Neural cell (in vitro differentiated cells): Measurements from ENCODE around the gene MYCBP2. TPM values are rescaled to one million over a fixed set of nuclear protein-coding genes. Genes with fewer than 3 reads are reported as not detected.

Source experiments
- H2AFZ ChIP-seq: fragments of 200-600, 300-800 bp; sonication (generic), shearing (Covaris generic); 2 replicates; pipeline ENCODE4 v1.6.0; 2014; ENCODE audit warnings: low read depth, mild to moderate bottlenecking, antibody characterized with exemption, low read length, moderate library complexity
- H3F3A ChIP-seq: fragments of 200-600 bp; shearing (Covaris generic); 2 replicates; pipeline ENCODE4 v1.6.1; 2016; ENCODE audit warnings: mild to moderate bottlenecking, moderate library complexity, mixed read lengths, antibody characterized with exemption, low read length; ENCODE audit not compliant: insufficient read depth, poor library complexity, severe bottlenecking
- H3K27ac ChIP-seq: fragments of 200-600, 300-800 bp; sonication (generic), shearing (Covaris generic); 2 replicates; pipeline ENCODE4 v1.5.1; 2014; ENCODE audit warnings: mild to moderate bottlenecking, low read length, moderate library complexity
- H3K27me3 ChIP-seq: fragments of 300-800, 200-600 bp; sonication (generic), shearing (Covaris generic); 2 replicates; pipeline ENCODE4 v1.6.0; 2014; ENCODE audit warnings: mild to moderate bottlenecking, low read depth, low read length, moderate library complexity; ENCODE audit not compliant: insufficient read depth
- H3K36me3 ChIP-seq: fragments of 300-800, 200-600 bp; sonication (generic), shearing (Covaris generic); 2 replicates; pipeline ENCODE4 v1.5.1; 2014; ENCODE audit warnings: mild to moderate bottlenecking, antibody characterized with exemption, low read length, moderate library complexity; ENCODE audit not compliant: insufficient read depth
- H3K4me2 ChIP-seq: fragments of 300-800, 200-600 bp; sonication (generic), shearing (Covaris generic); 2 replicates; pipeline ENCODE4 v1.6.0; 2014; ENCODE audit warnings: mild to moderate bottlenecking, low read length
- H3K4me3 ChIP-seq: fragments of 300-800, 200-600 bp; sonication (generic), shearing (Covaris generic); 2 replicates; pipeline ENCODE4 v1.5.1; 2014; ENCODE audit warnings: mild to moderate bottlenecking, low read length, moderate library complexity
- H3K79me2 ChIP-seq: fragments of 200-600 bp; shearing (Covaris generic); replicated peaks from 2 replicates; pipeline ENCODE4 v1.6.0; 2014; ENCODE audit warnings: mild to moderate bottlenecking, low read length, moderate library complexity; ENCODE audit not compliant: insufficient read depth
- H3K9ac ChIP-seq: fragments of 300-800, 200-600 bp; sonication (generic), shearing (Covaris generic); 2 replicates; pipeline ENCODE4 v1.6.1; 2016; ENCODE audit warnings: mild to moderate bottlenecking, low read length, mixed read lengths
- H3K9me2 ChIP-seq: fragments of 200-600 bp; shearing (Covaris generic); 2 replicates; pipeline ENCODE4 v1.6.1; 2016; ENCODE audit warnings: mild to moderate bottlenecking, low read length, mixed read lengths; ENCODE audit not compliant: insufficient read depth
- H3K9me3 ChIP-seq: fragments of 200-600, 300-800 bp; sonication (generic), shearing (Covaris generic); 2 replicates; pipeline ENCODE4 v1.6.1; 2016; ENCODE audit warnings: mild to moderate bottlenecking, mixed run types, low read length, moderate library complexity, mixed read lengths
- H4K20me1 ChIP-seq: fragments of 200-600 bp; shearing (Covaris generic); 2 replicates; pipeline ENCODE4 v1.6.1; 2016; ENCODE audit warnings: mild to moderate bottlenecking, mixed run types; ENCODE audit not compliant: insufficient read depth
- EP300 ChIP-seq: fragments of 450-650 bp; conservative IDR thresholded peaks from 2 replicates; pipeline ENCODE4 v1.6.1; 2014; ENCODE audit warnings: antibody characterized with exemption, mild to moderate bottlenecking, moderate library complexity; ENCODE audit not compliant: poor library complexity, severe bottlenecking
- EZH2 ChIP-seq: fragments of 200-600, 300-800 bp; shearing (Covaris generic), sonication (generic); IDR thresholded peaks from 2 replicates; pipeline ENCODE4 v1.6.1; 2014; ENCODE audit warnings: antibody characterized with exemption, low read length, borderline replicate concordance, mild to moderate bottlenecking; ENCODE audit not compliant: insufficient read depth, poor library complexity, severe bottlenecking
- MXI1 ChIP-seq: fragments of 450-650 bp; conservative IDR thresholded peaks from 2 replicates; pipeline ENCODE4 v1.6.1; 2014; ENCODE audit warnings: antibody characterized with exemption, mild to moderate bottlenecking; ENCODE audit not compliant: poor library complexity, severe bottlenecking
- POLR2AphosphoS5 ChIP-seq: IDR thresholded peaks from 2 replicates; pipeline ENCODE4 v1.6.1; 2012
- RAD21 ChIP-seq: fragments of 450-650 bp; conservative IDR thresholded peaks from 2 replicates; pipeline ENCODE4 v1.6.1; 2014; ENCODE audit warnings: antibody characterized with exemption, mild to moderate bottlenecking, moderate library complexity
- SMC3 ChIP-seq: fragments of 450-650 bp; conservative IDR thresholded peaks from 2 replicates; pipeline ENCODE4 v1.6.1; 2014; ENCODE audit warnings: antibody characterized with exemption, mild to moderate bottlenecking, moderate library complexity; ENCODE audit not compliant: poor library complexity
- TAF1 ChIP-seq: IDR thresholded peaks from 2 replicates; pipeline ENCODE4 v1.6.1; 2012; ENCODE audit warnings: low read depth
- polyA plus RNA-seq: library from polyadenylated mRNA; depleted of rRNA; stranded (reverse); fragments of >200 nt; gene quantifications from 2 replicates; pipeline ENCODE4 v1.2.3, GENCODE V29; 2014
- TF ChIP-seq, protein P1 (sequence below): IDR thresholded peaks from 2 replicates; pipeline ENCODE4 v1.6.1; 2012; ENCODE audit warnings: borderline replicate concordance
- TF ChIP-seq, protein P2 (sequence below): fragments of 450-650 bp; IDR thresholded peaks from 2 replicates; pipeline ENCODE4 v1.5.1; 2014; ENCODE audit warnings: antibody characterized with exemption, mild to moderate bottlenecking, moderate library complexity; ENCODE audit not compliant: poor library complexity, severe bottlenecking

The MYCBP2 gene
- polyA plus RNA-seq, 1 donor from 2014 or later: 135 TPM

DNA sequence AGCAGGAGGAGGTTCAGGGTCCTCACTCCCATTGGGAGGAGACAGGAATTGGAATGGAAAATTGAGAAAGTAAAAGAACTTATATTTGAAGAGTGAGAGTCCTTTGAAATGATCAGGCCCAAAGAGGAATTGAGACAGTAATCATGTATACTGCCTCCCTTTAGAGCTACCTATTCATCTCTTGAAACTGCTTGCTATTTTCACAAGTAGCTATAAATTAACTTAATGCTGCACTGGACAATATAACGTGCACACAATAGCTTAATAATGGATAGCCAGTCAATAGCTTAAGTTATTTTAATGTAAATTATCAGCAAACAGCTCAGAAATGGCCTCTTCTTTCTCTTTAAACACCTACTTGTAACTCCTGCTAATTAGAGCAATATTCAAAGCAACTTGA lies 46.6 kb upstream of the MYCBP2 start:
- Histone ChIP-seq H3K79me2 (no peaks in the 10 kb centered on the region), H3K27me3 (no peaks in the 10 kb centered on the region), H3K36me3 (no peaks in the 10 kb centered on the region)

DNA sequence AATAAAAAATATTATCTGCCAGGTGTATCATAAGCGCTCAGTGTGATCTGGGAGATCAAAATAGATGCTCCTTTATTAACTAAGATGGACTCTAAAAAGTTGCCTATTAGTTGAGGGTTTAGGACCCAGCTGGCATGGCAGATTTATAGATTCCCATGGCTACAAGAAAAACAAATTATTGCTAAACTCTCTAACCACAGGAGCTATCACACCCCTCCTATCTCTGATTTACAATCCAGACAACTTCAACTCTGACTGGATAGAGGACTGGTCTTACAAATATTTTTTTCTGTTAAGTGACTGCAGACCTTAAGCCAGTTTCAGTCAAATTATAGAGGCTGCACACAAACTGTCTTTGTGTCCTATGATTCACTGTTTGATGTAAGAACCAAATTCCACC lies 45.4 kb upstream of the MYCBP2 start:
- Histone ChIP-seq H3K4me2 (no peak overlapping the region), H2AFZ (no peak overlapping the region), H3K27me3 (no peaks in the 10 kb centered on the region), H3K36me3 (no peaks in the 10 kb centered on the region), H3K27ac (no peak overlapping the region), H3K4me3 (no peak overlapping the region), H4K20me1 (no peaks in the 10 kb centered on the region), H3F3A (no peaks in the 10 kb centered on the region), H3K9me3 (no peaks in the 10 kb centered on the region), H3K79me2 (no peaks in the 10 kb centered on the region), H3K9me2 (no peaks in the 10 kb centered on the region), H3K9ac (no peak overlapping the region)
- TF ChIP-seq TAF1 (no peak), SMC3 (no peak), RAD21 (no peak), EZH2 (no peak), MXI1 (no peak), EP300 (no peak), POLR2AphosphoS5 (no peak)
- TF ChIP-seq, protein P1, sequence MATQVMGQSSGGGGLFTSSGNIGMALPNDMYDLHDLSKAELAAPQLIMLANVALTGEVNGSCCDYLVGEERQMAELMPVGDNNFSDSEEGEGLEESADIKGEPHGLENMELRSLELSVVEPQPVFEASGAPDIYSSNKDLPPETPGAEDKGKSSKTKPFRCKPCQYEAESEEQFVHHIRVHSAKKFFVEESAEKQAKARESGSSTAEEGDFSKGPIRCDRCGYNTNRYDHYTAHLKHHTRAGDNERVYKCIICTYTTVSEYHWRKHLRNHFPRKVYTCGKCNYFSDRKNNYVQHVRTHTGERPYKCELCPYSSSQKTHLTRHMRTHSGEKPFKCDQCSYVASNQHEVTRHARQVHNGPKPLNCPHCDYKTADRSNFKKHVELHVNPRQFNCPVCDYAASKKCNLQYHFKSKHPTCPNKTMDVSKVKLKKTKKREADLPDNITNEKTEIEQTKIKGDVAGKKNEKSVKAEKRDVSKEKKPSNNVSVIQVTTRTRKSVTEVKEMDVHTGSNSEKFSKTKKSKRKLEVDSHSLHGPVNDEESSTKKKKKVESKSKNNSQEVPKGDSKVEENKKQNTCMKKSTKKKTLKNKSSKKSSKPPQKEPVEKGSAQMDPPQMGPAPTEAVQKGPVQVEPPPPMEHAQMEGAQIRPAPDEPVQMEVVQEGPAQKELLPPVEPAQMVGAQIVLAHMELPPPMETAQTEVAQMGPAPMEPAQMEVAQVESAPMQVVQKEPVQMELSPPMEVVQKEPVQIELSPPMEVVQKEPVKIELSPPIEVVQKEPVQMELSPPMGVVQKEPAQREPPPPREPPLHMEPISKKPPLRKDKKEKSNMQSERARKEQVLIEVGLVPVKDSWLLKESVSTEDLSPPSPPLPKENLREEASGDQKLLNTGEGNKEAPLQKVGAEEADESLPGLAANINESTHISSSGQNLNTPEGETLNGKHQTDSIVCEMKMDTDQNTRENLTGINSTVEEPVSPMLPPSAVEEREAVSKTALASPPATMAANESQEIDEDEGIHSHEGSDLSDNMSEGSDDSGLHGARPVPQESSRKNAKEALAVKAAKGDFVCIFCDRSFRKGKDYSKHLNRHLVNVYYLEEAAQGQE: no peak
- TF ChIP-seq, protein P2, sequence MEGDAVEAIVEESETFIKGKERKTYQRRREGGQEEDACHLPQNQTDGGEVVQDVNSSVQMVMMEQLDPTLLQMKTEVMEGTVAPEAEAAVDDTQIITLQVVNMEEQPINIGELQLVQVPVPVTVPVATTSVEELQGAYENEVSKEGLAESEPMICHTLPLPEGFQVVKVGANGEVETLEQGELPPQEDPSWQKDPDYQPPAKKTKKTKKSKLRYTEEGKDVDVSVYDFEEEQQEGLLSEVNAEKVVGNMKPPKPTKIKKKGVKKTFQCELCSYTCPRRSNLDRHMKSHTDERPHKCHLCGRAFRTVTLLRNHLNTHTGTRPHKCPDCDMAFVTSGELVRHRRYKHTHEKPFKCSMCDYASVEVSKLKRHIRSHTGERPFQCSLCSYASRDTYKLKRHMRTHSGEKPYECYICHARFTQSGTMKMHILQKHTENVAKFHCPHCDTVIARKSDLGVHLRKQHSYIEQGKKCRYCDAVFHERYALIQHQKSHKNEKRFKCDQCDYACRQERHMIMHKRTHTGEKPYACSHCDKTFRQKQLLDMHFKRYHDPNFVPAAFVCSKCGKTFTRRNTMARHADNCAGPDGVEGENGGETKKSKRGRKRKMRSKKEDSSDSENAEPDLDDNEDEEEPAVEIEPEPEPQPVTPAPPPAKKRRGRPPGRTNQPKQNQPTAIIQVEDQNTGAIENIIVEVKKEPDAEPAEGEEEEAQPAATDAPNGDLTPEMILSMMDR: no peak

More for the DNA sequence above, 46.6 kb upstream of the MYCBP2 start:
- Histone ChIP-seq H3K9ac (no peak overlapping the region), H3K9me3 (no peaks in the 10 kb centered on the region), H3F3A (no peaks in the 10 kb centered on the region), H3K27ac (no peak overlapping the region), H4K20me1 (no peaks in the 10 kb centered on the region), H2AFZ (no peak overlapping the region), H3K4me3 (no peak overlapping the region), H3K9me2 (no peaks in the 10 kb centered on the region), H3K4me2 (no peak overlapping the region)
- TF ChIP-seq TAF1 (no peak), EZH2 (no peak), MXI1 (no peak), SMC3 (no peak), EP300 (no peak), RAD21 (no peak), POLR2AphosphoS5 (no peak)
- TF ChIP-seq, protein P2: no peak
- TF ChIP-seq, protein P1: no peak
